G401.6 (cell line): ENCODE results near the gene ADISSP.

Experiments
- FAIRE-seq: peaks from 2 replicates; lab custom pipeline; 2012; peaks lifted over from hg19 to GRCh38; lab: Jason Lieb, UNC

Gene ADISSP

DNA sequence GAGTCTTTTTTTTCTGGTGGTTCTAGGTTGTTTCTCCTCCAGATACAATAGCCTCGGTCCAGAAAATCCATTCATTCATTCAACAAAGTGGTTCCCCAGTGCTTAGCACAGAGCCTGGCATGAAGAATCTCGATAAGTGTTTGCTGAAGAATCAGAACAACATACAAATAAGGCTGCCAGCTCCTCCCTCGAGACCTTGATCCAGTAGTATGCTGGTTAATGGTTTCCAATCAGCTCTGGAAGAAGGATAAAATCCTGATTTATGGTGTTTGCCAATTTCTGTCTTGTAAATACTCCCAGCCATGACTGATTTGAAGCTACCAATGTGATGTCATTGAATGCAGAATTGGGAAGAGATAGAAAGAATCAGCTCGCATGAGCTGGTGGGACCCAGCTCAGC lies 31.8 kb downstream of the ADISSP start:
- no peak for FAIRE-seq

DNA sequence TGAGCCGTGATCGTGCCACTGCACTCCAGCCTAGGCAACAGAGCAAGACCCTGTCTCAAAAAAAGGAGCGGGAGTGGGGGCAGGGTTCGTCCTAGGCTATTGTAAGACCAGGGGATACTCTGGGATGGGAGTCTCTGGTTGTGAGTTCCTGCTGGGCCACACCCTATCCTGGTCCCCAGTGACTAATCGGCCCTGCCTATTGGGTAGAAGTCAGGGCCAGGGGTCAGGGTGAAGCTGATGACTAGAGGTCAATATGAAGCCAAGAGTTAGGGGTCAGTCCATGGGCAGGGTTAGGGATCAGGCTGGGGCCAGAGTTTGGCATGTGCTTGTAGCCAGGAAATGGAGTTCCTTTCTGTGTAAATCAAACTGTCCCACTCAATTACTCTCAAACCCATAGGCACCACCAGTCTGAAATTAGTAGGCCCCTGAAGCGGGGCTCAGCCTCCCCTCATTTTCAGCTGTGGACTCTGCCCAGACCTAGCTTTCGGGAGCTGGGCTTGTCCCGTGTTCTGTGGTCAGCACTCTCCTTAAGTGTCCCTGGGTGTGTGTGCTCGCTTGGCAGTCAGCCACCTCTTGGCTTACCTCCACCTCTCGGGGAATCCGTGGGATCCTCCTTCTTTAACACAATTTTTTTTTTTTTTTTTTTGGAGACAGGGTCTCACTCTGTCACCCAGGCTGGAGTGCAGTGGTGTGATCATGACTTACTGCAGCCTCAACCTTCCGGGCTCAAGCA lies 33.3 kb downstream of the ADISSP start:
- no peak for FAIRE-seq

DNA sequence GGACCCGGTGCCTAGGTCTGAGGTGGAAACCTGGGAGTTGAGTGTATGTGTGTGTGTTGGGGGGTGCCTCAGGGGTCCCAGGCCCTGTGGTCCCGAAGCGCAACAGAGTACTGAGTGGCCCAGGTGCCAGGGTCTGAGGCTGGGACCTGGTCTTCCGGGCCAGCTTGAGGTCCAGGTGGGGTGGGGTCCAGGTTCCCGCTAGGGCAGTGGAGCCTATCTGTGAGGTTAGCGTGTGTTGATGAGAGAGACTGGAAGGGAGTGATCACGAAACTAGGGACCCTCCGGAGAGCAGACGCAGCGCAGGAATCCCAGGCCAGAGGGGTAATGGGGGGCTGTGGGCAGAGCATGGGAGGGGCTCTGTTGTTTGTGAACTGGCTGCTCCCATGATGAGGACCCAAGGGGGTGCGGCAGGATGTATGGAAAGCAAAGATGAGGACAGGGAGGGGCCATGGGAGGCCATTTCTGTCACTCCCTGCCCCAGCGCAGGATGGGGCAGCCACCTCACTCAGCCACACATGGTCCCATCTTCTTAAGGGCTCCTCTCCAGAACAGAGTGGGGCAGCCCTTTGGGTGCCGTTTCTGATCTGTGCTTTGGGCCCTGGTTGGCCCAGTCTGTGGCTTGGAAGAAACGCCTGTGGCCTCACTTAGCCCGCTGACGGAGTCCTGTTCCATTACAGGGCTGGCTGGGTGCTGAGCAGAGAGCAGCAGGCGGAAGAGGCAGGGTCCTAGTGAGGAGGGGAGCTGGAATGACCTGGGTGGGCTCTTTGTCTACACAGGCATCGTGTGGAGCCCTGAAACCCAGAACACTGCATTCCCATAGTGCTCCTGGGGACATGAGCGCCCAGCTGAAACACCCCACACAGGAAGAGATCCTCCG lies 34.2 kb downstream of the ADISSP start:
- no peak for FAIRE-seq

DNA sequence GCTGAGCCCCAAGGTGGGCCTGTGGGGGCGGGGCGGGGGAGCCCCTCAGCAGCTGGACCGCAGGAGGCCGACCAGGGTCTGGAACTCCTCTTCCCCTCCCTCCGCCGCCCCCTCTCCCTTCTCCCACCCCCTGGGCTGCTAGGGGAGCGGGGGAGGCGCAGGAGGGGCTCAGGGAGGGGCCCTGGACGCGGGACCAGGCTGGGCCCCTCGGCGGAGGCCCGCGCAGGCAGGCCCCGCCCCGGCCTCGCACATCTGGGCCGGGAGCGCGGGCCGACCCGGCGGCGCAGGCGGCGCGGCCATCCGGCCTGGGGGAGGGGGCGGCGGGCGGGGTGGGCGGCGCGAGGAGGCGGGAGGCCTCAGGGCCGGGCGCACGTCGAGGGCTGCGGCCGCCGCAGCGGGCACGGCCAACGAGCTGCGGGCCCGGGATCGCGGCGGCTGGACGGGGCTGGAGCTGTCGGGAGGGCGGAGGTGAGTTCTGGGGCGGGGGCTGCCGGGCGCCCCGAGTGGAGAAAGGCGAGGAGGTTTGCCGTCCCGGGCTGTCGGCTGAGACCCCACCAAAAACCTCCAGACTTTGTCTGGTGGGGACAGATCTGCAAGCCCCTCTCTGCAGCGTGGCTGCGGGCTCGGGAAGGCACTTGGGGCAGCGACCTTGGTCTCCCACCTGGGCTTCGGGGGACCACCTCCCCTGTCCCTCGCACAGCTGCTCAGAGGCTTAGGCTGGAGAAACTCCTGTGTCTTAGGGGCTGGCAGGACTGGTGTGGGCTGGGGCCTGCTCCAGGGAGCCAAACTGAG lies 35.0 kb downstream of the ADISSP start, which contains the start of gene HSPA12B:
TSS of gene HSPA12B (plus strand) at position 359 of the 792 bp plus-strand sequence. CDS start 5,990 bp downstream, outside the sequence.
- no peak for FAIRE-seq

DNA sequence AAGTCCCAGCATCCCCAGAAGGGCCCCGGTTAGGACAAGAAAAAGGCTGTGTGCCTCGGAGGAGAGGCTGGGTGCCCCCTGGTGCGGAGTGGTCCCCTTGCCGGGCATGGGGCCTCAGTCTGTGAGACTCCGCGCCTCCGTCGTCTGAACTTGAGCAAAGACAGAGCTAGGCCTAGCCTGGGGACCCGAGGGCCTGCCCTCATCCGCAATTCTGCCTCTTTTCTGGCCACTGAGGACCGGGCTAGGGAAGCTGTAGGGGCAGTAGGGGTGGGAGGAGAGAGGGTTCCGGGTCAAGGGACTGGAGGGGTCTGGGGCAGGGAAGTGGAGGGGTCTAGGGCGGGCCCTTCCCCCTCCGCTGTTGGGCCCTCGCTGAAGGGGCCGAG lies 35.6 kb downstream of the ADISSP start:
- no peak for FAIRE-seq

DNA sequence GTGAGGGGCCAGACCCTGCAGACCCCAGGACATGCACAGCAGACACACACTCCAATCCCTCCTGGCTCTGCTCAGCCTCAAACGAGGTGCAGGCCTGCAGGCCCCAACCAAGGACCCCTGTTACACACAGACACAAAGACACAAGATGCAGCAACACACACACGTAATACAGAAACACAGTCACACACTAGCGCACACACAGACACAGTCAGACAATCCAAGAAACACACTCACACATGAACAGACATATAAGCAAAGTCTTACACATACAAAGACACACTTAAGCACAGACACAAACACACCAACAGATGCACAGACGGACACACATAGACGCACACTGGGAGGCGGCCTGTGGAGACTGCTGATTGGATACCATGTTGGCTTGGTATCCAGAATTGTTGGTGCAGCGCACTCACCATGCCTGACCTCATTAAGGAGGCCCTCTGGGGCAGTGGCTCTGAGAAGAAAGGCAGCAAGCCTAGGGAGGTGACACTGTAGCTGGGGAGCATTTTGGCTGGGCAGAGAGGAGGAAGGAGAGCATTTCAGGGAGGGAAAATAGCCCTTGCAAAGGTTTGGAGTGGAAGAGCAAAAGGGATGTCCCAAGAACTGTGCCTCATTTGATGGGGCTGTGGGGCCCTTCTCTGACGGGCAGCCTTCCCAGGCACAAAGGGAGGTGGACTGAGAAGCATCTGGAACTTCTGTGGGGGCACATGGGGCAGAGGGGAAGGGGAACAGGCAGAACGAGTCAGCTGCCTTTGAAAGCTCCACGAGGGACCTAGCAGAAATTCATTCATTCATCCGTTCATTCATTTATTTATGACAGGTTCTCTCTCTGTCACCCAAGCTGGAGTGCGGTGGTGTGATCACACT lies 36.5 kb downstream of the ADISSP start:
- no peak for FAIRE-seq

DNA sequence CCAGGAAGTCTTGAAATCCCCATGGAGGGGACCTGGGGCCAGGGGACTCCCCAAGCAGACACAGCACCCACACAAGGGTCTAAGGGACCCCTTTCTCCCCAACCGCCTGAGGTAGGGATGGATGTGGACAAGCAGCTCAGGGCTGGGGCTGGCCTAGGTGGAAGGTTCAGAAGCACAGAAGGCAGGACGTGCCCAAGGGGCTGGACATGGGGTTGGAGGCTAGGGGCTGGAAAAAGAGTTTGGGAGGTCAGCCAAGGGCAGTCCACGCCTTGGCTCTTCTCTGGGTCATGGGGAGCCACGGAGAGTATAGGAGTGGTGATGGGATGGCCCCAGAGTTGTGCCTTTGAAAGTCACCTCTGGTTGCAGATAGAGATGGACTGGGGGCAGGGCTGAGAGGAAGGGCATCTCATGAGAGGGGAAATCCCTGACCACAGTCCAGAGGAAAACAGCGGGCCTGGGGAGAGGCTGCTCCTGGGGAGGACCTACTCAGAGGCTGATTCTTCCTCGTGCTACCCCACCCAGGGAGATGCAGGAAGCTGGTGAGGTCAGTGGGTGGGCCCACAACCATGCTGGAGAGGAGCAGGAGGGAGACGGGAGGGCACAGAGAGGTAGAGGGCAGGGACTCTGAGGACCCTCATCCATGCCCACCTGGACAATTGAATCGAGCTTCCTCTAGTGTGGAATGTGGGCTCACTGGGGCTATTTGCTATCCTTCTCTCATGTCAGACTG lies 37.6 kb downstream of the ADISSP start:
- FAIRE-seq: no peak

DNA sequence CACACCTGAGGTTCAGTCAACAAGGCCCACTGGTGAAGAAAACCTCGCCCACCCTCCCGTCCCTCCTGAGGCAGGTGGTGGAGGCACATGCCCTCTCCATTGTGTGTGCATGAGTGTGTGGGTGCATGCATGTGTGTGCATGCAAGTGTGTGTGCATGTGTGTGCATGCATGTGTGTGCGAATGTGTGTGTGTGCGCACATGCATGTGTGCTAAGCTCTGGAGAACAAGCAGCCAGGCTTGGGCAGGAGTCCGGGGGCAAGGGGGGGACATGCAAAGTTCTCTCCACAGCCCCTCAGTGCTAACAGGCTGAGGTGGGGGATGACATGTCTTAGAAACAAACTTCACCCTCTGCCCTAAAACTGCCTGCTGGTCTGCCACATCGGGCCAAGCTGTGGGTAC lies 38.2 kb downstream of the ADISSP start:
- FAIRE-seq: no peak

DNA sequence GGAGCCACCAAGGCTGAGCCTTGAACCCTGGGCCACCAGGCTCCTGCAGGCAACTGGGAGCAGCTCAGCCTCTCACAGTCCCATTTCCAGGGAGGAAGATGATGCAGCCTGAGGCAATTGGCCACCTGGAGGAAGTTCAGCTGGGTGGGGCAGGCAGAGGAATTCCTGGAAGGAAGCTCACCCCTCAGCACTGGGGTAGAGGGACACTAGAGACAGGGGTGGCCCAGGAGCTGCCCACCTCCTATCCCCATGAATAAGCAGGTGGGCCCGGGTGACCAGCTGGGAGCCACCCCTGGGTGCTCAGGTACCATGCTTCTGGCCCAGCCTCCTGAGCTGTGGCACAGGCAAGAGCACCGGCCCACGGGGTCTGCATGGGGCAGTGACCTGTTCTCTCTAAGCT lies 38.7 kb downstream of the ADISSP start:
- no peak for FAIRE-seq

DNA sequence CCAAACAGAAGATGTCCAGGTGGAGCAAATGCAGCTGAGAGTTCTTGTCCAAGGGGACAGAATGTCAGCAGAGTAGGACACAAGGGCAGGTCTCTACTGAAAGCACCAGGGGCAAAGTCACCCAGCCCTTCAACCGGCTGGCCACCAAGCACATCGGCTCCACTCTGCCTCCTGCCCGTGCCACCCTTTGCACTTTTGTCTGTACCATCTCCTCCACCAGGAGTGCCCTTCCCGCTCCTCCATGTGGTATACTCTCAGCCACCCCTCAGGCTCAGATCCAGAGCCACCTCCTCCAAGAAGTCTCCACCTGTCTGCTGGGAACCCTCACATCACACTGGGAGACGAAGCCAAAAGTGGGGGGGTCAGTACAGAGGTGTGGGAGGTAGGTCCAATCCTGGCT lies 39.2 kb downstream of the ADISSP start:
- FAIRE-seq: no peak

DNA sequence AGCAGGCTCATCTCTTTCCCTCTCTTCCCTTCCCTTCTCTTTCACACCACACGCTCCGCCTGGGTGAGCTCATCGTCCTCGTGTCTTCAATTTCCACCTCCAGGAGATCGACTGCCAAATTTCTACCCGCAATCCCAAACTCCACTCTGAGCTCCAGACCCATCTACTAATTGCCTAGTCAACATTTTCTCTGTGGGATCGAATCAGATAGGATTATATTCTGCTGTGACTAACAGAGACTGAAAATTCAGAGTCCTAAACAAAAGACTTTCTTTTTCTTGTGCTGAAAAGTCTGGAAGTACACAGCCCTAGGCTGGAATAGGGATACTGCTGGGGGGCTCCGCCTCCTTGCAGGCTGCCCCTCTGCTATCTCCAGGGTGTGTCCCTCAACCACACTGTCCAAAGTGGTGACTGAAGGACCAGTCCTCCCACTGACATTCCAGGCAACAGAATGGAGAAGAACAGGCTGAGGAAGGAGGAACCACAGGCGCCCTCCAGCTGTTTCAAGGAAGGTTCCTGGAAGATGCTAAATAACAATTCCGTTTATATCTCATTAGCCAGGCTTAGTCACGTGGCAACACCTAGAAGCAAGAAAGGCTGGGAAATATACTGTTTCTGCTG lies 40.0 kb downstream of the ADISSP start:
- no peak for FAIRE-seq

DNA sequence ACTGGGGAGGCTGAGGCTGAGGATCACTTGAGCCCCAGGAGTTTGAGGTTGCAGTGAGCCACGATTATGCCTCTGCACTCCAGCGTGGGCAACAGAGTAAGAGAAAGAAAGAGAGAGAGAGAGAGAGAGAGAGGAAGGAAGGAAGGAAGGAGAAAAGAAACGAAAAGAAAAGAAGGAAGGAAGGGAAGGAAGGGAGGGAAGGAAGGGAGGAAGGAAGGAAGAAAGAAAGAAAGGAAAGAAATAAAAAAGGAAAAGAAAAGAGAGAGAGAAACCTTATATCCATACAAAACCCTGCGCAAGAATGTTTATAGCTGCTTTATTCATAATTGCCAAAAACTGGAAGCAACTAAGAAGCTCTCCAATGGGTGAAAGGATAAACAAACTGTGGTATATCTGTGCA lies 43.2 kb downstream of the ADISSP start:
- FAIRE-seq: no peak

DNA sequence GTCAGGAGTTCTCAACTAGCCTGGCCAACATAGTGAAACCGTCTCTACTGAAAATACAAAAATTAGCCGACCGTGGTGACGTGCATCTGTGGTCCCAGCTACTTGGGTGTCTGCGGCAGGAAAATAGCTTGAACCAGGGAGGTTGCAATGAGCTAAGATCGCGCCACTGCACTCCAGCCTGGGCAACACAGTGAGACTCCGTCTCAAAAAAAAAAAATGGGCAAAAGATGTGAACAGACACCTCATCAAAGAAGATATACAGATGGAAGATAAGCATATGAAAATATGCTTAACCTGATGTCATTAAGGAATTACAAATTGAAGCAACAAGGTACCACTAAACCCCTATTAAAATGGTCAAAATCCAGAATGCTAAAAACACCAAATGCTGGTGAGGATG lies 44.3 kb downstream of the ADISSP start:
- no peak for FAIRE-seq

DNA sequence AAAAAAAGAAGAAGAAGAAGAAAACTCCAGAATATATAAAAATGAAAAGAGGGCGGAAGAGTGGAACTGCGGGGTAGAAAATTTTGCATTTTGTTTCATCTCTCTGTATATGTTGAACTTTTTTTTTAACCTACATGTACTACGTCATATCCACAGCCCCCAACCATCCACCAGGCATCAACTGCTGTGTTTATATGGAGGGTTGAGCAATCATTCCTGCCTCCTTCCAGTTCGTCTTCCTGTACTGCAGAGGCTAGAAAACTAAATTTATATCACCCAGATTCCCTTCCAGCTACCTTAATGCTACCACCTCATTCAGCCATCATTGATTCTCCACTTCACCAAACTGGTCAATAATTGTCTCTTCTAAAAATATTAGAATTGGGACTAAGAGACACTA lies 45.6 kb downstream of the ADISSP start:
- no peak for FAIRE-seq

DNA sequence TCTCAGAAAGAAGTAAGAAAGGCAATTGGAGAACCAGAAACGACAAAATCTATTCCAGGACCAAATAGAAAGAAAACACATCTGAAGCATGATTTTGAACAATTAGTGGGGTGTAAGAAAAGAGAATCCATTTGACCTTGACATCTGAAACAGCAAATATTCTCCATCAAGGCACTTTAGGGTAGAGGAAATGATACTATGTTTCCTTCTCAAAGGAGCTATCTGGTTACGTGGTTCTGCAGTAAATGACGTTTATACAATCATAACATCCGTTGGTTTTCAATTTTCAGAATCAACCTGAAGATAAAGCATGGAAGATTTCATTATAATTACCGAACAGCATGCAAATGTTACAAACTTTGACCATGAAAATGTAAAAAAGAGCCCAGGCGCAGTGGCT lies 46.9 kb downstream of the ADISSP start:
- FAIRE-seq: no peak

DNA sequence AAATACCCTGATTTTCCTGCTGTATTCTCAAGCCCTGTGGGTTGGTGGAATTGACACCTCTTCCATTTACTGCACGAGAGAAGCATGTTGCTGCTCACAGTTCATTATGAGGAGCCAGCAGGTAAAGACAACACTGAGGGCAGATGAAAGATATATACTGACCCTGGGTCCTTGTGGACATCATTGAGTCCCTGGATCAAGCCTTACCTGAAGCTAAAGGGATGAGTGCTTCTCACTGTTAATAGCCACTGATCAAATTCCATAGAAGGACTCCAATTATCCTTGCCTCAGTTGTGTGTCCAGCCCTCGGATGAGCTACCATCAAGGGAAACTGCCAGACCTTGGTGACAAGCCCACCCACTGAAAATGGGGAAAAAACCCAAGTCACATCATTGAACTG lies 47.5 kb downstream of the ADISSP start:
- no peak for FAIRE-seq

DNA sequence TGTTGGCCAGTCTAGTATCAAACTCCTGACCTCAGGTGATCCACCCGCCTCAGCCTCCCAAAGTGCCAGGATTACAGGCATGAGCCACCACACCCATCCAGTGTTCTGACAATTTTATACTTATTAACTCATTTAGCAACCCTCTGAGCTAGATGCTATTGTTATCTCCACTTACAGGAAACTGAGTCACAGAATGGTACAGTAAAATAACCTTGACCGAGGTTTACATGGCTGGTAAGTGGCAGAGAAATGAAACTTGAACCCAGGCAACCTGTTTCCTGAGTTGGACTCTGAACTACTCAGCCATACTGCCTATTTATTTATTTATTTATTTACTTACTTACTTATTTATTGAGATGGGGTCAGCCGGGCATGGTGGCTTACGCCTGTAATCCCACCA lies 48.5 kb downstream of the ADISSP start:
- no peak for FAIRE-seq

DNA sequence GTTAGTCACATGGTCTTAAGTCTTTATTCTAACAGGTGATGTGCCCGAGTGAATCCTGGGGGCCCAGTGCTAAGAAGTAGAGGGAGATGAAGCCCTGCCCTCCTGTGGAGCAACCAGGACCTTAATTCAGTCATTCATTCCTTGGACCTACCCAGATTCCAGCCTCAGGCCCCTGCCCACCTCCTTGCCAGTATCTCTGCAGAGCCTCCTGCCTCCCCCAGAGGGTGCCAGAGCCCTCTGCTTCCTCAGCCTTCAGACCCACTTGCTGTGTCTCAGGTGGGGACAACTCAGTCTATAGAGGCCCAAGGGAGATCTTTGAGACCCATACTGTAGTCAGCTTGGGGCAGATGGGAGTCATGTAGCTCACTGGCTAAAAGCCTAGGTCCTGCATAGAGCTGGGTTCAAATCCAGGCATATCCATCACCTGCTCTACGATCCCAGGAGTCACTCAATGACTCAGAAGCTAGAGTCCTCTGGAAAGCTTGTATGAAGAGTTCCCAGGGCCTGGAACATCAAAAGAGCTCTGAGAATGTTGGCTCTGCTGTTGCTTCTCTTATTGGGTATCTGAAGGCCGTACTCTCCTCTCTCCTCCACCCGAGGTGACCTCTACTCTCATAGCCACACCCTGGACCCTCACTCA lies 51.2 kb downstream of the ADISSP start:
- no peak for FAIRE-seq

DNA sequence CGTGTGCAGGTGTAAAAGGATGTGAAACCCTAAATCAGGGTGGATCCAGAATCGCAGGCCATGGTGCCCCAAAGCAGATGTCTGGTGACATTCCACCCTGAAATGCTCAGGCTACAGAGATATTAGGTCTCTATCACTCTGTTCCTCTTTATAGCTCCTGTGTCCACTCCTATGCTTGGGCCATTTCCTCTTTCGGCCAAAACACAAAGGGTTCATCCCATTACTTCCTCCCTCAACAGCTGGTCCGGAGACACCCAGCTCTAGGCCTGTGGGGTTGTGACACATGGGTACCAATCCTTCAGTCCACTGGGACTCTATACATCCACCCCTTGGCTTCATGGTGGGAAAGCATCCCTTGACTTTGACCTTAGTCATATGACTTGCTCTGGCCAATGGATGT lies 53.5 kb downstream of the ADISSP start:
- no peak for FAIRE-seq

DNA sequence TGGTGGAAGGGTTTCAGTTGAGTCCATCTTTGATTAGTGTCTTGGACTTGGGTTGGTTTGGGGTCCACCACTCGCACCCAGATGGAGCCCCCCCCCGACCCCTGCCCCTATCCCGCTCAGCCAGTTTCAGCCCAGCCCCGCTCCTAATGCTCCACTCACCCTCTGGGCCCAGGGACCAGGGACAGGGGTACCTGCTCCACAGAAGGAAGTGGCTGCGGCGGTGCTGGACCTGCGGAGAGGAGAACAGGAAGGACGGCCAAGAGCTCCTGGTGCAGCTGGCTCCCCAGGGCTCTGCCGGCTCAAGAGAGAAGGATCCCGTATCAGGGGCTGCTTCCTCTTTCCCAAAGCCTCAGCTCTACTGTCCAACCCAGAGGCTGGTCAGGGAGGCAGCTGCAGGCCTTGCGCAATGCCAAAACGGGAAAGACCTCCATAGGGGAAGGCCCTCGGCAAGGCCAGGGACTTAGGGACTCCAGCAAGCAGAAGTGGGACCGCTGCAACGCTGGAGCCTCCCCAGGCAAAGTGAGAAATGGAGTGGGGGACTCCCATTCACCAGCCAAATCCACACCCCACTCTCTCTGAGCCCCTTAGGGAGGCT lies 55.2 kb downstream of the ADISSP start, which contains the start of gene SIGLEC1:
TSS of gene SIGLEC1 (minus strand) at position 322 of the 595 bp plus-strand sequence. CDS start 5,472 bp downstream, outside the sequence.
- no peak for FAIRE-seq
